Activated CD8-positive, alpha-beta memory T cell treated with anti-CD3 and anti-CD28 coated beads, Interleukin-2, amount 50 U/mL, for 4 hours (primary cell): ENCODE measurements around the gene PPFIA1.
"Not testable (repeated sequence)": the region's sequence is repeated elsewhere in the genome, so short reads cannot be mapped to it uniquely, and the experiment has no call there.

Experiments used
- DNase-seq: peaks from one replicate; pipeline ENCODE4 v3.0.0-alpha.2; 2020

Gene PPFIA1

GRCh38 chr11:70252844-70253243 lies 17.6 kb upstream of the PPFIA1 start:
- no peak for DNase-seq

- DNase-seq = no peak
These were observed 14.9 kb upstream of the PPFIA1 start for GRCh38 chr11:70255477-70256116.

DNA sequence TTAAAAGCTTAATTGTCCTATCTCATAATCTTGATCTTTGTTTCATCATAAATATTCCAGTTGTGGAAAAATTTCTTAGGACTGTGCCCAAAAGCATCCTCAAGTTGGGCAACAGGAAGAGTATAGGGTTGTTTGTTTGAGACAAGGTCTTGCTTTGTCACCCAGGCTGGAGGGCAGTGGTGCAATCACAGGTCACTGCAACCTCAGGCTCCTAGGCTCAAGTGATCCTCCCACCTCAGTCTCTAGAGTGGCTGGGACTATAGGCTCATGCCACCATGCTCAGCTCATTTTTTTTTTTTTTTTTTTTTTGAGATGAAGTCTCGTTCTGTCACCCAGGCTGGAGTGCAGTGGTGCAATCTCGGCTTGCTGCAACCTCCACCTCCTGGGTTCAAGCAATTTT lies 11.4 kb upstream of the PPFIA1 start:
- DNase-seq = not testable (repeated sequence)

- no peak for DNase-seq
These were observed 7.5 kb upstream of the PPFIA1 start for GRCh38 chr11:70262951-70263350.

- DNase-seq = no peak
These were observed 7.1 kb upstream of the PPFIA1 start for GRCh38 chr11:70263363-70263762.

- no peak for DNase-seq
These were observed 5.1 kb upstream of the PPFIA1 start for GRCh38 chr11:70265341-70265740.

- DNase-seq = no peak
These were observed 3.0 kb upstream of the PPFIA1 start for GRCh38 chr11:70267405-70267950.

DNA sequence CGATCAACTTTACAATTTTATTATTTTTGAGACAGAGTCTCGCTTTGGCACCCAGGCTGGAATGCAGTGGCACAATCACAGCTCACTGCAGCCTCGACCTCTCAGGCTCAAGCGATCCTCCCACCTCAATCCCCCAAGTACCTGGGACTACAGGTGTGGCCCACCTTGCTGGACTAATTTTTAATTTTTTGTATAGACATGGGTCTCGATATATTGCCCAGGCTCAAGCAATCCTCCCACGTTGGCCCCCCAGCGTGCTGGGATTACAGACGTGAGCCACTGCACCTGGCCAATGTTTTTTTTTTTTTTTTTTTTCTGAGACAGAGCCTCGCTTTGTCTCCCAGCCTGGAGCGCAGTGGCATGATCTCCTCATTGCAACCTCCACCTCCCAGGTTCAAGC lies 2.0 kb upstream of the PPFIA1 start:
- DNase-seq = no peak

DNA sequence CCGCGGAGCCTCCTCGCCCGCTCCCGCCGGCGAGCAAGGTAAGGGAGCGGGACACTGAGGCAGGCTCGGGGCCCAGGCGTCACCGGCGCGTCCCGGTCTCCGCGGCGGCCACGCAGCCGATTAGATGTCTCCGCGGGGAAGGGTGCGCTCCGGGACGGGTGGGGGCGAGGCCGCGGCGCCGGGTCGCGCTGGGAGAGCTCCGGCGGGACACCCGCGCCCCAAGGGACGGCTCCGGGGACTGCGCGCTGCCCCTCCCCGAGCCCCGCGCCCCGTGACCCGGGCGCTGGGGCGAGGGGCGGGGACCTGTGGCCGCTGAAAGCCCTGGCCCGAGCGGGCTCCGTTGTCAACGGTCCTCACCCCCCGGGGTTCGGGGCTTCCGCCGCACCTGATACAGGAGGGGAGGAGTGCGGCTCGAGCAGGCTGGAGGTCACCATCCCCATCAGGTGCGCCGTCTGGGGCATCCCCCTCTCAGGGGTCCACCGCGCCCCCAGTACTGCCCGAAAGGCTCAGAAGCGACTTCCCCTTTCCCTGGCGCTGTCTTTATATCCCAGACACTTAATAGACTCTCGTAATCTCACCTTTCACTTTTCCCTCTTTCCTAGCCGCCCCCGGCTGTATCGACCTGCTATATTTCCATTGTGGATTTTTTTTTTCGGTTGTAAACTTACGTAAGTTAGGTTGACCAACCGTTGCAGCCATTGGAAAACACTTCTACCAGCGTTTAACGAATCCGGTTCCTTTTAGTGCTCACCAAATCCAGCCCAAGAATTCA lies 573 bp downstream of the PPFIA1 start:
- DNase-seq = peak; percentile 42

DNA sequence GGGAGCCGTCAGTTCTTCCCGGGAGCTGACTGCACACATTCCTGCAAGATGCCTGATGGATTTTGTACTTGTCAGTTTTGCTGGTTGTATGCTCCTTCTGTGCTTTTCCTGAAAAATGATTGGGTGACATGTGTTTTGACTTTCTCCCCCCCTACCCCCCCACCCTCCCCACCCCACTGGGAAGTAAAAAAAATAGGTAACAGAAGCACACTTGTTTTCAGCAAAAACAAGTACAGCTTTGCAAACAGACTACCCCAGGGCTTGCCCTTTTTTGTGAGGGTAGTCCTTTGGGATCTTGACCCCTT lies 1.1 kb downstream of the PPFIA1 start:
- no peak for DNase-seq

DNA sequence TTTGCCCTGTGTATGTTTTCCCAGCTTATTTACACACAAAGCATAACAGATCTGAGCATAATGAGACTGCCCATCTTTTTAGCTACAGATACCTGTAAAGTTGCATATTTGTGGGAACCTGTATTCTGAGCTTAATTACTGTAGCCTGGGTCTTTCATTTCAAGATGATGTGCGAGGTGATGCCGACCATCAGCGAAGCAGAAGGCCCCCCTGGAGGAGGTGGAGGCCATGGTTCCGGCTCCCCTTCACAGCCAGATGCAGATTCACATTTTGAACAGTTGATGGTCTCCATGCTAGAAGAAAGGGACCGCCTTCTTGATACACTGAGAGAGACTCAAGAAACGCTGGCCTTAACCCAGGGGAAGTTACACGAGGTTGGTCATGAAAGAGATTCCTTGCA lies 1.5 kb downstream of the PPFIA1 start:
- DNase-seq = no peak

DNA sequence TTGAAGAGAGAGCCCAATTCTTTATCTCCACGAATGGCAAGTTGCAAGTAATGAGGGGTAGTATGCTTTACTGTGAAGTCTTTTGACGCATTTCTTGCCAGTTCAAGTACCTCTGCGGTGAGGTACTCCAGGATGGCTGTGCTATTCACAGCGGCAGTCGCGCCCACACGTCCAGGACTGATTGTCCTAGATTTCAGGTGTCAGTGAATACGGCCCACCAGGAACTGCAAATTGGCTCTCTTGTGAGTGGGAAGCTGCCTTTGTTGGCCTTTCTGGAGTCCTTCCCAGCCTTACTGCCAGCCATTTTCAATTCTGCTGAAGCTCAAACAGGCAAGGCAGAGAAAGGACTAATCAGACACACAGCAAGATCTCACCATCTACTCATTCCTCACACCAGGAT lies 8.5 kb downstream of the PPFIA1 start:
- no peak for DNase-seq

GRCh38 chr11:70281156-70281609 lies 10.7 kb downstream of the PPFIA1 start:
- DNase-seq = no peak

DNA sequence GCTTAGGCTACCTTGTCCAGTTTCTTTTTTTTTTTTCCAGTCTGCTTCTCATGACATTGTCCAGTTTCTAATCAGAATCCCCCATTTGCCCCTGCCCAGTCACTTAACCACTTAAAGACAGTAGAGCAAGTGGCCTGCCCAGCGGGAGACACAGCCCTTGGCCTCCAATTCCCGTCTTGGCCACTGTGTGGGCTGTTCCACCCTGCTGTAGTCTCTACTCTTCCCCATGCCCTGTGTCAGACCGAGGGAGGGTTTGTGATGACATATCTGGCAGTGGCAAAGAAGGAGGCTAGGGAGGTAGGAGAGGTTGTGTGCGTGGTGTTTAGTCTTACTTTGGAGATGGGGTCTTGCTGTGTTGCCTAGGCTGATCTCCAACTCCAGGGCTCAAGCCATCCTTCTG lies 11.5 kb downstream of the PPFIA1 start:
- no peak for DNase-seq

GRCh38 chr11:70288721-70289120 lies 18.2 kb downstream of the PPFIA1 start:
- DNase-seq = no peak

DNA sequence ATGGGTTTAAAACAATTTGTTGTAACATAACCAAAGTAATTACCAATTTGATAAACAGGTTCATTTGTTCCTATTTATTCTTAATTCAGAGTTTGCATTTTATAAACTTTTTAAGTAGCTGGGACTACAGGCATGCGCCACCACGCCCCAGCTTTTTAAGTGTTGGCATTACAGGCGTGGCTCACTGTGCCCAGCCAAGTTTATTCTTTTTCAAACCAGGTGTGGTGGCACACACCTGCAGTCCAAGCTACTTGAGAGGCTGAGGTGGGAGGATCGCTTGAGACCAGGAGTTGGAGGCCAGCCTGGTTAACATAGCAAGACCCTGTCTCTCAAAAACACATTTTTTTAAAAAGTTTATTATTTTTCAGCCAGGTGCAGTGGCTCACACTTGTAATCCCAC lies 19.1 kb downstream of the PPFIA1 start:
- no peak for DNase-seq

- no peak for DNase-seq
These were observed 20.0 kb downstream of the PPFIA1 start for GRCh38 chr11:70290361-70291065.

DNA sequence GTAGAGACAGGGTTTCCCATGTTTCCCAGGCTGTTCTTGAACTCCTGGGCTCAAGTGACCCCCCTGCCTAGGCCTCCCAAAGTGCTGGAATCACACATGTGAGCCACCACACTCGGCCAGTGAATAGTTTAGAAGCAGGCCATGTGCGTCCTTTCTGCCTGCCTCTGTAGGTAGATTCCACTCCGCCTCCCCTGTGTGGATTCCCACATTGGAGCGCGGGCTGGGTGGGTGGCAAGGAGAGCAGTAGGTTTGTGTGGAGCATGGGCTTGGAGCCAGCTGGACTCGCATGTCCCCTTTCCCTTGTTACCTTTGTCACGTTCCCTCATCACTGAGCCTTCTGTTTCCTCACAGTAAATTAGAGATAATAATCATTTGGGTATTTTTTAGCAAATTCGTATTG lies 21.7 kb downstream of the PPFIA1 start:
- no peak for DNase-seq

DNA sequence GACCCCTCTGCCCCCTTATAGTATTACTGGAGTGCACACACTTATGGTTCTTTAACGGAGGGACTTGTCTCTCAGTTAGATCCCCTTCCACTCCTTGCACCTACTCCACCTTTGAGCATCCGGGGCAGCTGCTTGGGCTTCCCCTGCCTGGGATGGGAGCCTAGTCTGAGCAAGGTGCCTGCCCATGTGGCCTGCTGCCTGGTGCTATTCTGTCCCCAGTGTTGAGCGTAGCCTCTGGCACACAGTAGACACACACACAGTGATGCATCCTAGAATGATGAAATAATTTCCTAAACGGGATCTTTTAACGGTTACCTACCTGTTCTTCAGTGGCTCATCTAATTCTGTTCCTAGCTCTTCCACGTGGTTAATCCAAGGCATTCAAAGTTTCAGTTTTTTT lies 22.4 kb downstream of the PPFIA1 start:
- no peak for DNase-seq

DNA sequence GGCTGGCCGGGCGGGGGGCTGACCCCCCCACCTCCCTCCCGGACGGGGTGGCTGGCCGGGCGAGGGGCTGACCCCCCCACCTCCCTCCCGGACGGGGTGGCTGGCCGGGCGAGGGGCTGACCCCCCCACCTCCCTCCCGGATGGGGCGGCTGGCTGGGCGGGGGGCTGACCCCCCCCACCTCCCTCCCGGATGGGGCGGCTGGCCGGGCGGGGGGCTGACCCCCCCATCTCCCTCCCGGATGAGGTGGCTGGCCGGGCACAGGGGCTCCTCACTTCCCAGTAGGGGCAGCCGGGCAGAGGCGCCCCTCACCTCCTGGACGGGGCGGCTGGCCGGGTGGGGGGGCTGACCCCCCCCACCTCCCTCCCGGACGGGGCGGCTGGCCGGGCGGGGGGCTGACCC lies 24.7 kb downstream of the PPFIA1 start:
- not testable (repeated sequence) for DNase-seq

DNA sequence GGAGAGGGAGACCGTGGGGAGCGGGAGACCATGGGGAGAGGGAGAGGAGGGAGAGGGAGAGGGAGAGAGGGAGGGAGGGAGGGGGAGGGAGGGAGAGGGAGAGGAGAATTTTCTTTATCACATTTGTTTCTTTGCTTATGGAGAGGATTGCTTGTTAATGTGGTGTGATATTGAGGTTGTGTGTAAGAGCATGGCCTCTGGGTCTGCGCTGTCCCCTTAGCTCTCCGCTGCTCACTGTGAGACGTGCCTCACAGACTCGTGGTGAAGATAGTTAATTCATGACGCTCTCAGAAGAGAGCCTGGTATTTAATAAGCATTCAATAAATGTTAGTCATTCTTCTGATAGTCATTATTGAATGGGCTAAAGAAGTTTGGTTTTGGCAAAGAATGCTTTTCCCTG lies 26.2 kb downstream of the PPFIA1 start:
- DNase-seq = no peak

DNA sequence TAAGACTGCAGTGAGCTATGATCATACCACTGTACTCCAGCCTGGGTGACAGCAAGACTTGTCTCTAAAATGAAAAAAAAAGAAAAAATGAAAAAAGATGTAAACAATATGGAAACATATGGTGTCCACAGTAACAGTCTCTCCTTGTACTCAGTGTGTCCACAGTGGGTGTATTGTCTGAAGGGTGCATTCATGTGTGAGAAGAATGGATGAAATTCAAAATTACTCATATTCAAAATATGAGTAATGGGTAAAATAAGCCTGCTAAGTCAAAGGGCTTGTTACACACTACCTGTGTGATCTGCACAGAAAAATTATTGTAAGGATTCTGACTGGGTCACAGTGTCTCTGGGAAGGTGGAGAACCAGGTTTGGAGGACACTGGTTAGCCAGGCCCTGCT lies 26.9 kb downstream of the PPFIA1 start:
- DNase-seq = no peak

DNA sequence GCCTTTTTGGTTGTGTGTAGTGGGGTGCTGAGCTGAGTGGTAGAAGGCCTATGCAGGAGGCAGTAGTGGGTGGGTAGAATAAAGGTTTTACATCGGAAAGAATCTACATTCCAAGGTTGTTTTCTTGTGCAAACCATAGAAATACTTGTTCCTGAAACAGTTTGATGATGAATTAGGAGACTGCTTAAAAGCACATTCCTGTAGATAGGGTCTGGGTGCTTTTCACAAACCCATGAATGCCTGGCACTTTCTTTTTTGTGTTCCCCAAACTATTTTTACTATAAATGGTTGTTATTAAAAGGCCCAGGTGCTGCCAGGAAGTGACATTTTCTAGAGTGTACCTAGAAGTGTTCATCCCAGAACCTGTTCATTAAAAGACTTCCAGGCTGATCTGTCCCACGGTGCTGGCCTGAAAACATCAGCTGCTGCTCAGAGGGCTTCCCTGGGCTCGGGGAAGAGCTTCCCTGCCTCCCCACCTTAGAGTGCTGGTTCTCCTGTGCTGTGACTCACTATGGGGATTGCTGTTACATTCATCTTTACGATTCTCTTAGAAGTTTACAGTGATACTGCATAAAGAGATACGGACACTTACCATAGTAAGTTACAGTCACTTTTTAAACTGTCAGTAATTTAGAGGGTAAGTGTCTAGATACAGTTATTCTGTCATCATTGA lies 27.9 kb downstream of the PPFIA1 start:
- no peak for DNase-seq
